ENCODE results near the gene TOMM6. TPM values are rescaled to one million over a fixed set of nuclear protein-coding genes. Genes with fewer than 3 reads are reported as not detected.

Gene TOMM6
- total RNA-seq, 3 donors from 2014 or later: 108 to 127 (median 117) TPM

GRCh38 chr6:41748102-41748477 is 39.4 kb upstream of the TOMM6 start:
- H3K27me3 ChIP-seq: no peaks in the 10 kb centered on the region
- no peak overlapping the region for H3K4me3 ChIP-seq
- no peak overlapping the region for H3K27ac ChIP-seq
- H3K36me3 ChIP-seq: no peaks in the 10 kb centered on the region
- TF ChIP-seq, protein P1, sequence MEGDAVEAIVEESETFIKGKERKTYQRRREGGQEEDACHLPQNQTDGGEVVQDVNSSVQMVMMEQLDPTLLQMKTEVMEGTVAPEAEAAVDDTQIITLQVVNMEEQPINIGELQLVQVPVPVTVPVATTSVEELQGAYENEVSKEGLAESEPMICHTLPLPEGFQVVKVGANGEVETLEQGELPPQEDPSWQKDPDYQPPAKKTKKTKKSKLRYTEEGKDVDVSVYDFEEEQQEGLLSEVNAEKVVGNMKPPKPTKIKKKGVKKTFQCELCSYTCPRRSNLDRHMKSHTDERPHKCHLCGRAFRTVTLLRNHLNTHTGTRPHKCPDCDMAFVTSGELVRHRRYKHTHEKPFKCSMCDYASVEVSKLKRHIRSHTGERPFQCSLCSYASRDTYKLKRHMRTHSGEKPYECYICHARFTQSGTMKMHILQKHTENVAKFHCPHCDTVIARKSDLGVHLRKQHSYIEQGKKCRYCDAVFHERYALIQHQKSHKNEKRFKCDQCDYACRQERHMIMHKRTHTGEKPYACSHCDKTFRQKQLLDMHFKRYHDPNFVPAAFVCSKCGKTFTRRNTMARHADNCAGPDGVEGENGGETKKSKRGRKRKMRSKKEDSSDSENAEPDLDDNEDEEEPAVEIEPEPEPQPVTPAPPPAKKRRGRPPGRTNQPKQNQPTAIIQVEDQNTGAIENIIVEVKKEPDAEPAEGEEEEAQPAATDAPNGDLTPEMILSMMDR (IDR thresholded peaks at IDR 0.05): no peak
- TF ChIP-seq POLR2AphosphoS5 (IDR thresholded peaks at IDR 0.05): no peak
- TF ChIP-seq POLR2A (IDR thresholded peaks at IDR 0.05): no peak
- no peak for DNase-seq (ENCODE audit: low spot score in 2 of 2)
- H3K9me3 ChIP-seq: no peaks in the 10 kb centered on the region
- intact Hi-C loops (cut with DNase I; ENCODE audit: low total_unique reads): no loop called here
- H3K4me1 ChIP-seq: no peaks in the 10 kb centered on the region

DNA sequence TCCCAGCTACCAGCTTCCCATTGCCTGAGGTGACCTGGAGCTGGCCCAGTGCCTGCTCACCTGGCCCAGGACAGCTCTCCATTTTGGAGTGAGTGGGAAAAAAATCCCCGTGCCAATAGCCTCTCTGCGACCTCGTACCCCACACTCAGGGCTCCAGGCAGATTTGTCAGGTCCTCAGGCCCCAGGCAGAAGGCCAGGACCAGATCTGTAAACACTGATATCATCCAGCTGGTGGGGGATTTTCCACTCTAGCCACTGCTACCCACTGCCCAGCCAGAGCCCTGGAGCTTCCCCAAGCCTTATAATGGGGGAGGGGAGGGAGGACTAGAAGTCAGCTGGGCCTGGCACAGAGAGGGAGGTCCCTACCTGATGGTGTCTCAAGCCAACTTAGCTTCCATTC is 39.0 kb upstream of the TOMM6 start:
- Histone ChIP-seq H3K4me1 (no peaks in the 10 kb centered on the region), H3K4me3 (no peak overlapping the region), H3K27ac (no peak overlapping the region), H3K36me3 (no peaks in the 10 kb centered on the region), H3K9me3 (no peaks in the 10 kb centered on the region), H3K27me3 (no peaks in the 10 kb centered on the region)
- no peak for DNase-seq (ENCODE audit: low spot score in 2 of 2)
- intact Hi-C loops (cut with DNase I; ENCODE audit: low total_unique reads): no loop called here
- no peak for TF ChIP-seq POLR2A (IDR thresholded peaks at IDR 0.05)
- TF ChIP-seq, protein P1 (IDR thresholded peaks at IDR 0.05): no peak
- no peak for TF ChIP-seq POLR2AphosphoS5 (IDR thresholded peaks at IDR 0.05)

DNA sequence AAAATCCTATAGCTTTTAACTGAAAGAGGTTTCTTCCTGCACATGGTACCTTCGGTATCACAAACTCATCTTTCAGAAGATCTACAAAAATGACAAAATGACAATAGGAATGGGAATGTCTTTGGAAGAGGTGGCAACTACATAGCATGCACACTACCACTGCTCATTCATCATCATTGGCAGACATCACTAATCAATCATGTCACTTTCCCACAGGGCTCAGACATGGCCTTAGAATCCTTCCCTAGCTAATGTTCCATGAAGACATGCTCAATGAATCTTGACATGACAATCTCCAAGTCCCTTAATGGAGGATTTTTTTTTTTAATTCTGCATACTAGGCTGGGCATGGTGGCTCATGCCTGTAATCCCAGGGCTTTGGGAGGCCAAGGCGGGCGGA is 37.1 kb upstream of the TOMM6 start:
- intact Hi-C loops (cut with DNase I; ENCODE audit: low total_unique reads): no loop called here
- H3K4me3 ChIP-seq: no peak overlapping the region
- no peaks in the 10 kb centered on the region for H3K27me3 ChIP-seq
- H3K36me3 ChIP-seq: no peaks in the 10 kb centered on the region
- no peaks in the 10 kb centered on the region for H3K9me3 ChIP-seq
- TF ChIP-seq POLR2AphosphoS5 (IDR thresholded peaks at IDR 0.05): no peak
- TF ChIP-seq POLR2A (IDR thresholded peaks at IDR 0.05): no peak
- TF ChIP-seq, protein P1 (IDR thresholded peaks at IDR 0.05): no peak
- no peak overlapping the region for H3K27ac ChIP-seq
- no peaks in the 10 kb centered on the region for H3K4me1 ChIP-seq
- no peak for DNase-seq (ENCODE audit: low spot score in 2 of 2)

GRCh38 chr6:41755895-41756294 is 31.6 kb upstream of the TOMM6 start:
- H3K27ac ChIP-seq: no peak overlapping the region
- H3K4me3 ChIP-seq: no peak overlapping the region
- TF ChIP-seq, protein P1 (IDR thresholded peaks at IDR 0.05): no peak
- TF ChIP-seq POLR2AphosphoS5 (IDR thresholded peaks at IDR 0.05) (no peak), POLR2A (IDR thresholded peaks at IDR 0.05) (no peak)
- DNase-seq (ENCODE audit: low spot score in 2 of 2): no peak
- intact Hi-C loops (cut with DNase I; ENCODE audit: low total_unique reads): no loop called here
- H3K9me3 ChIP-seq: no peaks in the 10 kb centered on the region
- H3K36me3 ChIP-seq: no peaks in the 10 kb centered on the region
- no peaks in the 10 kb centered on the region for H3K27me3 ChIP-seq
- no peaks in the 10 kb centered on the region for H3K4me1 ChIP-seq

- no peak overlapping the region for H3K27ac ChIP-seq
- H3K27me3 ChIP-seq: no peaks in the 10 kb centered on the region
- no peaks in the 10 kb centered on the region for H3K9me3 ChIP-seq
- intact Hi-C loops (cut with DNase I; ENCODE audit: low total_unique reads): no loop called here
- no peaks in the 10 kb centered on the region for H3K36me3 ChIP-seq
- H3K4me1 ChIP-seq: no peaks in the 10 kb centered on the region
- no peak for TF ChIP-seq POLR2A (IDR thresholded peaks at IDR 0.05)
- TF ChIP-seq POLR2AphosphoS5 (IDR thresholded peaks at IDR 0.05): no peak
- H3K4me3 ChIP-seq: no peak overlapping the region
- no peak for DNase-seq (ENCODE audit: low spot score in 2 of 2)
Observed at GRCh38 chr6:41756354-41756753, 31.1 kb upstream of the TOMM6 start.

DNA sequence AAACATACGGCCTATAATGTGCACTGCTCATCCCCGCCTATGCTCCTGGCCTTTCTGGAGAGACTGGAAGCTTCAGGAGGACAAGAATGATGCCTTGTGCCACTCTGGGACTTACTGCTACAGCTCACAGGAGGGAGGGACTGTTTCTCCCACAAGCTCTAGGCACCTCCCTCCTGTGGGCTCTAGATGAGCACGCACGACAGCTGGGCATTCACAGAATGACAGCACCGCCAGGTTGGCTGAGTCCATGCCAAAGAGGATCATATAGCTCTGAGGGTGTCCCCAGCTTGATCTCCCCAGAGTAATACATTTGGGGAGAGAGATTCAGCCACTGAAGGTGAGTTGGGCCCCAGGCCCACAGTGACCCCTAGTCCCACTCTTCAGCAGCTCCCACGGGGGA is 30.2 kb upstream of the TOMM6 start:
- Histone ChIP-seq H3K27ac (no peak overlapping the region), H3K36me3 (no peaks in the 10 kb centered on the region), H3K9me3 (no peaks in the 10 kb centered on the region), H3K4me3 (no peak overlapping the region), H3K4me1 (no peaks in the 10 kb centered on the region), H3K27me3 (no peaks in the 10 kb centered on the region)
- TF ChIP-seq, protein P1 (IDR thresholded peaks at IDR 0.05): no peak
- TF ChIP-seq POLR2AphosphoS5 (IDR thresholded peaks at IDR 0.05): no peak
- TF ChIP-seq POLR2A (IDR thresholded peaks at IDR 0.05): no peak
- intact Hi-C loops (cut with DNase I; ENCODE audit: low total_unique reads): no loop called here
- DNase-seq (ENCODE audit: low spot score in 2 of 2): no peak
